ENCODE data around the gene DNAJC4.

The DNAJC4 gene

DNA sequence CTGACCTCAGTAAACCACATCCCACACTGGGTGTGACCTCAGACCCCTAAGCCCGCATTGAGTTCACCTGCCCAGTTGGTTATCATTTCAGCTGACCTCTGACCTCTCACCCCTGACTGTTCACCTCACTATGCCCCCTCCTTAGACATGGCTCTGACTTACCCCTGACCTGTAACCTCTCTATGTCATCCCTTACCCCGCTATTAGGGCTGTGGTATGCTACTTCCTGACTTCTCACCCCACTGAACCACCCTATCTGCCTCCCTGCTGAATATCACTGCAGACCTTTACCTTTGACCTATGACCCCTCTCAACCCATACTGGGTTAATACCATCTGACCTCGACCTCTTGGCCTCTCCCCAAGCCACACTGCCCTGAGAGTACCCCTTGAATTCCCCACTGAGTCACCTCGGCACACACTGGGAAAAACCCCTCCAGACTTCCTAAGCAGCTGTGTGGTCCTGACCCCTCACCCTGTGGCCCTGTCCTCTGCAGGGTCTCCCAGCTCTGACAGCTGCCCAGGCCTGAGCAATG lies 29.3 kb downstream of the DNAJC4 start:
- Histone ChIP-seq H3K9me3 (replicated peaks in 1 of 2; ENCODE audit: control insufficient read depth in 2 of 2, insufficient read depth in 1 of 2, low read depth in 1 of 2, low read length in 2 of 2) (no peaks in the 10 kb centered on the region), H3K36me3 (replicated peaks in 1 of 2; ENCODE audit: control insufficient read depth in 2 of 2, insufficient read depth in 2 of 2, low read length in 2 of 2) (peaks cover 42 to 87% of the 10 kb centered on the region in 2 donors), H2BK15ac (ENCODE audit: low read length) (no peak overlapping the region), H3K4ac (ENCODE audit: low read length) (no peak overlapping the region), H3K14ac (ENCODE audit: low read length) (no peak overlapping the region), H3K27me3 (ENCODE audit: control insufficient read depth in 3 of 3, insufficient read depth in 3 of 3, low read depth in 1 of 3, low read length in 3 of 3) (no peaks in the 10 kb centered on the region), H2AK5ac (ENCODE audit: low read depth, low read length) (no peak overlapping the region), H4K8ac (ENCODE audit: low read depth, low read length) (no peak overlapping the region), H2BK120ac (ENCODE audit: low read depth, low read length) (peak overlapping the region; percentile 31), H3K4me2 (ENCODE audit: insufficient read depth, low read length, poor library complexity, severe bottlenecking) (no peak overlapping the region), H3K79me1 (ENCODE audit: low read depth, low read length) (peaks cover 3% of the 10 kb centered on the region), H3K9ac (ENCODE audit: low read depth, low read length, poor library complexity) (no peak overlapping the region), H2AFZ (ENCODE audit: low read length) (no peak overlapping the region), H3K4me3 (ENCODE audit: low read length in 2 of 2) (peak overlapping the region in 1 of 2 donors; percentile 43), H2BK5ac (ENCODE audit: low read length) (no peak overlapping the region), H3K18ac (ENCODE audit: low read length) (no peak overlapping the region), H4K91ac (ENCODE audit: low read depth, low read length, poor library complexity) (no peak overlapping the region), H3K4me1 (ENCODE audit: control insufficient read depth in 2 of 2, insufficient read depth in 1 of 2, low read depth in 1 of 2, low read length in 2 of 2) (peaks cover 0 to 4% of the 10 kb centered on the region in 2 donors), H3K27ac (replicated peaks; ENCODE audit: low read length) (no peak overlapping the region), H2BK12ac (ENCODE audit: low read length) (no peak overlapping the region), H3K23ac (ENCODE audit: low read depth, low read length, poor library complexity) (no peak overlapping the region)
- WGBS, 2 donors (ENCODE audit: extremely low coverage in 2 of 2, insufficient read length in 2 of 2, insufficient replicate concordance in 1 of 2), result no CpG with 5 or more reads among the region's 4 CpGs
- DNase-seq (ENCODE audit: low spot score), result no peak

DNA sequence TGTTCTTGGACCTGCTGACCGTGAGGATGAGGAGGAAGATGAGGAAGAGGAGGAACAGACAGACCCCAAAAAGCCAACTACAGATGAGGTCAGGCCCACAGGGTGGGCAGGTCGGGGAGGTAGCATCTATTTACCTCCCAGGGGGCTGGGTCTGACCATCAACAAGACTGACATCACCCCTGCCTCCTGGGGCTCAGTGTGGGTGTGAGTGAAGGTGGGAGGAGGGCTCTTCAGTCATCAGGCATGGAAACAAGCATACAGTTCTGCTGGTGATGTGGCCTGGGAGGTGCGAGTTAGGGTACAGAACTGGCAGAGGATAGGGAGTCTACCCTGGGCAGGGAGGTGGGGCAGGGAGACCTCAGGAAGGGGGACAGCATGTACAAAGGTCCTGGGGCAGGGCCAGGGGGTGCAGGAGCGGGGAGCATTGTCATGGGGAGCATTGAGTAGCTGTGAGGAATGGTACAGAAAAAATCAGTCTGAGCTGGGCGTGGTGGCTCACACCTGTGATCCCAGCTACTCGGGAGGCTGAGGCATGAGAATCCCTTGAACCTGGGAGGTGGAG lies 29.9 kb downstream of the DNAJC4 start:
- Histone ChIP-seq H4K91ac (ENCODE audit: low read depth, low read length, poor library complexity) (no peak overlapping the region), H2BK120ac (ENCODE audit: low read depth, low read length) (no peak overlapping the region), H3K27me3 (ENCODE audit: control insufficient read depth in 3 of 3, insufficient read depth in 3 of 3, low read depth in 1 of 3, low read length in 3 of 3) (no peaks in the 10 kb centered on the region), H3K18ac (ENCODE audit: low read length) (no peak overlapping the region), H2BK5ac (ENCODE audit: low read length) (no peak overlapping the region), H2AK5ac (ENCODE audit: low read depth, low read length) (no peak overlapping the region), H2BK12ac (ENCODE audit: low read length) (no peak overlapping the region), H3K4me2 (ENCODE audit: insufficient read depth, low read length, poor library complexity, severe bottlenecking) (no peak overlapping the region), H3K36me3 (replicated peaks in 1 of 2; ENCODE audit: control insufficient read depth in 2 of 2, insufficient read depth in 2 of 2, low read length in 2 of 2) (peaks cover 42 to 83% of the 10 kb centered on the region in 2 donors), H3K79me1 (ENCODE audit: low read depth, low read length) (peaks cover 3% of the 10 kb centered on the region), H3K9me3 (replicated peaks in 1 of 2; ENCODE audit: control insufficient read depth in 2 of 2, insufficient read depth in 1 of 2, low read depth in 1 of 2, low read length in 2 of 2) (no peaks in the 10 kb centered on the region), H3K23ac (ENCODE audit: low read depth, low read length, poor library complexity) (no peak overlapping the region), H4K8ac (ENCODE audit: low read depth, low read length) (no peak overlapping the region), H2AFZ (ENCODE audit: low read length) (no peak overlapping the region), H3K4ac (ENCODE audit: low read length) (no peak overlapping the region), H3K14ac (ENCODE audit: low read length) (no peak overlapping the region), H3K4me3 (ENCODE audit: low read length in 2 of 2) (no peak overlapping the region), H3K9ac (ENCODE audit: low read depth, low read length, poor library complexity) (no peak overlapping the region), H2BK15ac (ENCODE audit: low read length) (no peak overlapping the region), H3K27ac (replicated peaks; ENCODE audit: low read length) (no peak overlapping the region), H3K4me1 (ENCODE audit: control insufficient read depth in 2 of 2, insufficient read depth in 1 of 2, low read depth in 1 of 2, low read length in 2 of 2) (peaks cover 0 to 4% of the 10 kb centered on the region in 2 donors)
- no peak for DNase-seq (ENCODE audit: low spot score)
- no CpG with 5 or more reads among the region's 6 CpGs for WGBS, 2 donors (ENCODE audit: extremely low coverage in 2 of 2, insufficient read length in 2 of 2, insufficient replicate concordance in 1 of 2)

DNA sequence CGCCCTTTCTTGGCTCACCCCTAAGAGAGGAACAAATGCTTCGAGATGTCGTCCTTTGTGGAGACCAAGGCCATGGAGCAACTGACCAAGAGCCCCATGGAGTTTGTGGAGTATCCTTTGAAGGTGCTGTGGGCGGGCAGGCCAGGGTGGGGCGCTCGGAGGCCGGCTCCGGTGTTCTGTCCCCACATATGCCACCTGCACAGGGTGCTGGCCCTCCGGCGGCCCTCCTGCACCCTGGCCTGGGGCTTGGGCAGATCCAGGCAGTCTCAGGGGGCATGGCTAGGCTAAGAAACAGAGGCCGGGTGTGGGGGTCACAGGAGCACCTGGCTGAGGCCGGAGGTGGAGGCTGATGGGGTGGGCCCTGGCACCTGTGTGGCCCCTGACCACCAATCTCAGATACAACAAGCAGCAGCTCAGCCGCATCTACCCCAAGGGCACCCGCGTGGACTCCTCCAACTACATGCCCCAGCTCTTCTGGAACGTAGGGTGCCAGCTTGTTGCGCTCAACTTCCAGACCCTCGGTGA lies 31.3 kb downstream of the DNAJC4 start:
- Histone ChIP-seq H2BK120ac (ENCODE audit: low read depth, low read length) (no peak overlapping the region), H2BK15ac (ENCODE audit: low read length) (no peak overlapping the region), H3K4me2 (ENCODE audit: insufficient read depth, low read length, poor library complexity, severe bottlenecking) (no peak overlapping the region), H3K4me1 (ENCODE audit: control insufficient read depth in 2 of 2, insufficient read depth in 1 of 2, low read depth in 1 of 2, low read length in 2 of 2) (peaks cover 0 to 4% of the 10 kb centered on the region in 2 donors), H3K9ac (ENCODE audit: low read depth, low read length, poor library complexity) (peak overlapping the region; percentile 4), H3K4me3 (ENCODE audit: low read length in 2 of 2) (no peak overlapping the region), H3K4ac (ENCODE audit: low read length) (no peak overlapping the region), H3K79me1 (ENCODE audit: low read depth, low read length) (peaks cover 3% of the 10 kb centered on the region), H2AFZ (ENCODE audit: low read length) (no peak overlapping the region), H3K27ac (replicated peaks; ENCODE audit: low read length) (no peak overlapping the region), H4K91ac (ENCODE audit: low read depth, low read length, poor library complexity) (no peak overlapping the region), H3K14ac (ENCODE audit: low read length) (peak overlapping the region; percentile 8), H3K36me3 (replicated peaks in 1 of 2; ENCODE audit: control insufficient read depth in 2 of 2, insufficient read depth in 2 of 2, low read length in 2 of 2) (peaks cover 46 to 85% of the 10 kb centered on the region in 2 donors), H2BK12ac (ENCODE audit: low read length) (no peak overlapping the region), H3K27me3 (ENCODE audit: control insufficient read depth in 3 of 3, insufficient read depth in 3 of 3, low read depth in 1 of 3, low read length in 3 of 3) (no peaks in the 10 kb centered on the region), H3K23ac (ENCODE audit: low read depth, low read length, poor library complexity) (peak overlapping the region; percentile 12), H4K8ac (ENCODE audit: low read depth, low read length) (no peak overlapping the region), H3K18ac (ENCODE audit: low read length) (no peak overlapping the region), H2BK5ac (ENCODE audit: low read length) (peak overlapping the region; percentile 53), H3K9me3 (replicated peaks in 1 of 2; ENCODE audit: control insufficient read depth in 2 of 2, insufficient read depth in 1 of 2, low read depth in 1 of 2, low read length in 2 of 2) (no peaks in the 10 kb centered on the region), H2AK5ac (ENCODE audit: low read depth, low read length) (no peak overlapping the region)
- no peak for DNase-seq (ENCODE audit: low spot score)
- WGBS, 2 donors (ENCODE audit: extremely low coverage in 2 of 2, insufficient read length in 2 of 2, insufficient replicate concordance in 1 of 2), result no CpG with 5 or more reads among the region's 18 CpGs

DNA sequence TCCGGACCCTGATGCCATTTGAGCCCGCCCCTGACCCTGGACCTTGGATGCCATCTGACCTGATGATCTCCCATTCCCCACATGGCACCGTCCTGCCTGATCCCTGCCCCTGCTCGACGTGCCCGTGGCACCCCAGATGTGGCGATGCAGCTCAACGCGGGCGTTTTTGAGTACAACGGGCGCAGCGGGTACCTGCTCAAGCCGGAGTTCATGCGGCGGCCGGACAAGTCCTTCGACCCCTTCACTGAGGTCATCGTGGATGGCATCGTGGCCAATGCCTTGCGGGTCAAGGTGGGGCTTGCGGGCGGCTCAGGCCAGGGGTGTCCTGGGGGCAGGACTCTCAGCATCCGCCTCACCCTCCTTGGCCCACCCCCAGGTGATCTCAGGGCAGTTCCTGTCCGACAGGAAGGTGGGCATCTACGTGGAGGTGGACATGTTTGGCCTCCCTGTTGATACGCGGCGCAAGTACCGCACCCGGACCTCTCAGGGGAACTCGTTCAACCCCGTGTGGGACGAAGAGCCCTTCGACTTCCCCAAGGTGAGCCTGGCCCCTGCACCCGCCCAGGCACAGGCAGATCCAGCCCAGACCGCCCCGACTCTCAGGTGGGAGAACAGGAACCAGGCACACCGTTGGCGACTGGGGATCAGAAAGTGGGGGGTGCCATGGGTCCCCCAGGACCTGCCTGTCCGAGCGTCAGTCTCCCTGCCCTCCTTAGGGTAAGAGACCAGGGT lies 32.1 kb downstream of the DNAJC4 start:
- no peak overlapping the region for H3K4ac ChIP-seq (ENCODE audit: low read length)
- no peak overlapping the region for H3K27ac ChIP-seq (replicated peaks; ENCODE audit: low read length)

More for the DNA sequence above, 32.1 kb downstream of the DNAJC4 start:
- Histone ChIP-seq H3K36me3 (replicated peaks in 1 of 2; ENCODE audit: control insufficient read depth in 2 of 2, insufficient read depth in 2 of 2, low read length in 2 of 2) (peaks cover 45 to 84% of the 10 kb centered on the region in 2 donors), H3K4me3 (ENCODE audit: low read length in 2 of 2) (no peak overlapping the region), H3K9me3 (replicated peaks in 1 of 2; ENCODE audit: control insufficient read depth in 2 of 2, insufficient read depth in 1 of 2, low read depth in 1 of 2, low read length in 2 of 2) (no peaks in the 10 kb centered on the region), H2BK15ac (ENCODE audit: low read length) (no peak overlapping the region), H2AK5ac (ENCODE audit: low read depth, low read length) (peak overlapping the region; percentile 70), H3K23ac (ENCODE audit: low read depth, low read length, poor library complexity) (no peak overlapping the region), H2BK5ac (ENCODE audit: low read length) (no peak overlapping the region), H3K4me2 (ENCODE audit: insufficient read depth, low read length, poor library complexity, severe bottlenecking) (no peak overlapping the region), H4K8ac (ENCODE audit: low read depth, low read length) (peak overlapping the region; percentile 43), H3K9ac (ENCODE audit: low read depth, low read length, poor library complexity) (peak overlapping the region; percentile 70), H3K14ac (ENCODE audit: low read length) (no peak overlapping the region), H3K27me3 (ENCODE audit: control insufficient read depth in 3 of 3, insufficient read depth in 3 of 3, low read depth in 1 of 3, low read length in 3 of 3) (no peaks in the 10 kb centered on the region), H3K18ac (ENCODE audit: low read length) (peak overlapping the region; percentile 17), H2AFZ (ENCODE audit: low read length) (no peak overlapping the region), H4K91ac (ENCODE audit: low read depth, low read length, poor library complexity) (no peak overlapping the region), H3K4me1 (ENCODE audit: control insufficient read depth in 2 of 2, insufficient read depth in 1 of 2, low read depth in 1 of 2, low read length in 2 of 2) (peaks cover 0 to 4% of the 10 kb centered on the region in 2 donors), H2BK12ac (ENCODE audit: low read length) (no peak overlapping the region), H2BK120ac (ENCODE audit: low read depth, low read length) (no peak overlapping the region), H3K79me1 (ENCODE audit: low read depth, low read length) (peaks cover 3% of the 10 kb centered on the region)
- no peak for DNase-seq (ENCODE audit: low spot score)
- WGBS, 2 donors (ENCODE audit: extremely low coverage in 2 of 2, insufficient read length in 2 of 2, insufficient replicate concordance in 1 of 2), result no CpG with 5 or more reads among the region's 42 CpGs
